ENCODE data around the gene ADAMTS14.
"Not testable (repeated sequence)": the region's sequence is repeated elsewhere in the genome, so short reads cannot be mapped to it uniquely, and the experiment has no call there.

Gene ADAMTS14

DNA sequence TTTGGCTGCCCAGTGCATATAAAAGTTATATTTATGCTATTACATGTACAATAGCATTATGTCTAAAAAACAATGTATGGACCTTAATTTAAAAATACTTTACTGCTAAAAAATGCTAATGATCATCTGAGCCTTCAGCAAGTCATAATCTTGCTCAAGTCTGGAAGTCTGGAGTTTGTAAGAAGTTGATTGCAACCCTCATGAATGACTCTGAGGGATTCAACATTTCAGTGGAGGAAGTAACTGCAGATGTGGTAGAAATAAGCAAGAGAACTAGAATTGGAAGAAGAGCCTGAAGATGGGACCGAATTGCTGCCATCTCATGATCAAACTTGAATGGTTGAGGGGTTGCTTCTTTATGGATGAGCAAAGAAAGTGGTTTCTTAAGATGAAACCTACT, 13.0 kb upstream of the ADAMTS14 start:
- DNase-seq, result no peak

- no peak for DNase-seq
Measured at GRCh38 chr10:70660722-70661121, 11.6 kb upstream of the ADAMTS14 start.

GRCh38 chr10:70661623-70662361, 10.5 kb upstream of the ADAMTS14 start:
- no peak for DNase-seq

DNA sequence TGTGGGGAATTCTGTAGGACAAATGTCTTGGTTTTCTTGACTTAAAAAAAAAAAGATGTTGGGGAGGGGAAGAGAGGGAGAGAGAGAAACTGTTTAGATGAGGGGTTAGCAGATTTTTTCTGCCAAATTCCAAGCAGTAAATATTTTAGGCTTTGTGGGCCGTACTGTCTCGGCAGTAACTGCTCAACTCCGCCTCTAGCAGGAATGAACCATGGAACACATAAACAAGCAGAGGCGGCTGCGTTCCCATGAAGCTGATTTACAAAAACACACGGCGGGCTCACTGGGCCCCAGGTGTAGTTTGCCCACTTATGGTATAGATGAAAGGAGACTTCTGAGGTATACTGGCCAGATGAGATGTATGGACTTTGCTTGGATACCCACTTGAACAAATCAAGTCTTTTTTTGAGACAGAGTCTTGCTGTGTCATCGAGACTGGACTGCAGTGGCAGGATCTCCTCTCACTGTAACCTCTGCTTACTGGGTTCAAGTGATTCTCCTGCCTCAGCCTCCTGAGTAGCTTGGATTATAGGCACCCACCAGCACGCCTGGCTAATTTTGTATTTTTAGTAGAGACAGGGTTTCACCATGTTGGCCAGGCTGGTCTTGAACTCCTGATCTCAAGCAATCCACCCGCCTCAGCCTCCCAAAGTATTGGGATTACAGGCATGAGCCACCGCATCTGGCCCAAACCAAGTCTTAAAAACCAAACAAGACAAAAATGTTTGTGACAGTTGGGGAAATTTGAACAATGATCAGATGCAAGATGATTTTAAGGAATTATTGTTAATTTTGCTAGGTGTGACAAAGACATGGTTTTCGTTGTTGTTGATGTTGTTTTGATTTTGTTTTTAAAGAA, 9.7 kb upstream of the ADAMTS14 start:
- DNase-seq, result no peak

GRCh38 chr10:70663458-70664409, 8.6 kb upstream of the ADAMTS14 start:
- DNase-seq, result not testable (repeated sequence)

- DNase-seq, result peak; percentile 38
Measured at GRCh38 chr10:70664702-70665195, 7.6 kb upstream of the ADAMTS14 start.

GRCh38 chr10:70666960-70667798, 5.1 kb upstream of the ADAMTS14 start:
- no peak for DNase-seq

DNA sequence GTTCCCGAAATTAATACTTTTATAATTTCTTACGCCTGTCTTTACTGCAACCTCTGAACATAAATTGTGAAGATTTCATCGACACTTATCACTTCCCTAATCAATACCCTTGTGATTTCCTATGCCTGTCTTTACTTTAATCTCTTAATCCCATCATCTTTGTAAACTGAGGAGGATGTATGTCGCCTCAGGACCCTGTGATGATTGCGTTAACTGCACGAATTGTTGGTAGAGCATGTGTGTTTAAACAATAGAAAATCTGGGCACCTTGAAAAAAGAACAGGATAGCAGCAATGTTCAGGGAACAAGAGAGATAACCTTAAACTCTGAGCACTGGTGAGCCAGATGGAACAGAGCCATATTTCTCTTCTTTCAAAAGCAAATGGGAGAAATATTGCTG, 4.5 kb upstream of the ADAMTS14 start:
- not testable (repeated sequence) for DNase-seq

- no peak for DNase-seq
Measured at GRCh38 chr10:70668454-70668970, 3.8 kb upstream of the ADAMTS14 start.

DNA sequence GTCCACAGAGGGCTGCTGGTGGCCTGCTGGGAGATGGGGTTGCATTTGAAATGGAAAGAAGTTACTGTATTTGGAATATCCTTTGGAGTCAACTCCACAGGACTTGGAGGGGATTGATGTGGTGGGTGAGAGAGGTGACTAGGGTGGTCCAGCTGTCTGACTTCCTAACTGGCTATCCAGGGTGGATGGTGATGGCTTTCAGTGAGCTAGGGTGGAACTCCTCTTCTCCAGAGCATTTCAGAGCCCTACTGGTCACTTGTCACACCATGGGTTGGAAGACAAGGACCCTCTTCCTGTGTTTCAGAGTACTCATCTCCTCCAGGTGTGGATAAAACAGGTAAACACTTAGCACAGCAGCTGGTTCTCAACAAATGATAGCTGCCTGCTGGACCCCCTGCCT, 3.3 kb upstream of the ADAMTS14 start:
- DNase-seq, result no peak

DNA sequence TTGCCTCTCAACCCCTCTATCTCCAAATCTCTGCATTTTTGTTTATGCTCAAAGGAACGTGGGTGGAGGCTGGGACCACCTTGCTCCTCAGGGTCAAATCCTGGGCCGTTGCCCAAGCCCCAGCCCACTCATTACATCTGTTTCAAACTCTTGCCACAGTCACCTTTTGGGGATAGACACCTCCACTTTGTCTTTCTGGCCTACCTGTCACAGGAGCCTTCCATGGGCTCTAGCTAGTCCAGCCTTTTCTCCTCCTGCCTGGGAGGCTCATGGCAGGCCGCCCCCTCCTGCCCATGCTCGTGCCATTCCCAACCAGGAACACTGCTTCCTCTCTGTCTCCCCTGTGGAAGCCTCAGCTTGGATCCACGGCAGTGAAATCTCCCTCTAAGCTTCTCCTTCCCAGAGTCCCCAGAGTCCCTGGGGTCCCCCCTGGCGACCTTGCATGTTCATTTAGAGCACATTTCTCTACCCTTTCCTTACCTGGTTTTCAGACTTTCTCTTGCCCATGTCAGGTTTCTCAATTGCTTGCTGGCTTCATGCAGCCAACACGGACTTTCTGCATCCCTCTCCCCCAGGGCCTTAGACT, 2.5 kb upstream of the ADAMTS14 start:
- DNase-seq, result no peak

- no peak for DNase-seq
Measured at GRCh38 chr10:70671619-70672164, 614 bp upstream of the ADAMTS14 start.

DNA sequence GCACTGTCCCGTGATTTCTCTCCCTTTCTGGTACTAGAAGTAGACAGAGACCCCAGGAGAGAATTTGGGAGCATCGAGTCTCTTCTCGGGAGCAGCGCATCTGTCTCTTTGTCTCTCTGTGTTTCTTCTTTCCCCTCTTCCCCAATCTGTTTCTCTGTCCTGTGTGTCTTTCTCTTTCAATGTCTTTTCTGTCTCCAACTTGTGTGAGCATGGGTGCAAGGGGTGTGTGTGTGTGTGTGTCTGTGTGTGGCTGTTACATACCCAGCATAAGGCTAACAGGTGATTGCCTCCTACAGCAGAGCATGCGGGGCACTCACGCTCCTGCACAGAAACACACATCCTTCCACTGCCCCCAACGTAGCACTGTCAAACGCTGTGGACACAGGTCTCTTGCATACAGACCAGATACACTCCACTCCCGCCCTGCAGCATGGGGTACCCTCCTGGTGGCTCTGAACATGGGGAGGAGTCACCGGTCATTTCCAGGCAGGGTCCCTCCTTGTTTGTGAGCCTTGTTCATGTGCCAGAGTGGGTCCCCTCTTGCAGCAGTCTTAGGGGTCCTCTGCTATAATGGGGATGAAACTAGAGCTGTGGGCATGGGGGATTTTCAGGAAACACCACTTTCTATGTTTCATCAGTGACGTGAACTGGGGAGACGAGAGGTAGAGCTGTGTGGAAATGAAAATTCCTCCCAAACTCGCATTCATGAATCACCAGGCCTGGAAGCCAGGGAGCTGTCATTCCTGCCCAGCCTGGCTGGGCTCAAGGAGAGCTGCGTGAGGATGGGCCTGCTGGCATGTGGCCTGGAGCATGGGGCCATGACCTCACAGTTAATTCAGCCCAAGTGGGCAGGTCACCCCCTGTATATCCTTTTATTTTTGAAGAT, 980 bp downstream of the ADAMTS14 start:
- no peak for DNase-seq

GRCh38 chr10:70673929-70674559, 1.7 kb downstream of the ADAMTS14 start:
- DNase-seq, result no peak

- DNase-seq, result no peak
Measured at GRCh38 chr10:70674560-70675495, 2.5 kb downstream of the ADAMTS14 start.

GRCh38 chr10:70675496-70676161, 3.3 kb downstream of the ADAMTS14 start:
- DNase-seq, result no peak

GRCh38 chr10:70676511-70676910, 4.2 kb downstream of the ADAMTS14 start:
- no peak for DNase-seq

DNA sequence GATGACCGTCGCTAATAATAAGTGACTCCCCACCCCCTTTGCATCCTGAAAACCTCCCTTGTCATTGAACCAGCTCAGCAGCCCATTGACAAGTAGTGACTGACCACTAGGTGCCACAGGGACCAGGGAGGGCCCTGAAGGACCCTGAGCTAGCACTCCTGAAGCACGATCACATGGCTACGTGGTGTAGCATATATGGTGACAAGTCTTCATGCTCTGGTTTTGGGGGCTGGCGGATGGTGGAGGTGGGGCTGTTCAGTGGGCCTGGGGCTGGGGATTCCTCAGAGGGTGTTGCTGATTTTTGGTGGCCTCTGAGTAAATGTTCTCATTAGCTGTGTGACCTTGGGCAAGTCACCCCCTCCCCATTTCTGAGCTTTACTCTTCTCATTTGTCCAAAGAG, 4.7 kb downstream of the ADAMTS14 start:
- no peak for DNase-seq

All from NCI-H1105 treated with DMSO at 0.1 percent for 48 hours (cell line).